Right atrium auricular region (tissue), 2 donors: ENCODE data around the gene TOPBP1. TPM values are rescaled to one million over a fixed set of nuclear protein-coding genes. Genes with fewer than 3 reads are reported as not detected.

ENCODE experiments used
- DNase-seq: peaks from one replicate; pipeline ENCODE4 v3.0.0-alpha.2; 2019; ENCODE audit warnings: low spot score
- H3K27ac ChIP-seq, 2 donors: fragments of 200-600 bp; sonication (generic); 1 replicate in 1 of 2; 2 replicates in 1 of 2; pipeline ENCODE4 v1.5.1; 2016 to 2019
- H3K27me3 ChIP-seq, 2 donors: fragments of 200-600 bp; sonication (generic); one replicate each; pipeline versions ENCODE4 v1.5.1 to v1.6.0; 2017 to 2019
- H3K36me3 ChIP-seq: fragments of 200-600 bp; sonication (generic); one replicate; pipeline ENCODE4 v1.5.1; 2016
- H3K4me1 ChIP-seq, 2 donors: fragments of 200-600 bp; sonication (generic); one replicate each; pipeline versions ENCODE4 v1.5.1 to v1.6.0; 2017 to 2019
- H3K4me3 ChIP-seq, 2 donors: fragments of 200-600 bp; sonication (generic); 1 replicate in 1 of 2; 2 replicates in 1 of 2; pipeline ENCODE4 v1.5.1; 2017 to 2019; ENCODE audit warnings: mild to moderate bottlenecking in 1 of 2, moderate library complexity in 1 of 2
- H3K9me3 ChIP-seq, 2 donors: fragments of 200-600 bp; sonication (generic); one replicate each; pipeline ENCODE4 v1.5.1; 2019
- total RNA-seq, 2 donors: library from RNA; depleted of rRNA; stranded (reverse); fragments of >200 nt; gene quantifications; one replicate each; pipeline ENCODE4 v1.1.0, GENCODE V29; 2016
- TF ChIP-seq, protein P1 (sequence below), 2 donors: fragments of 200-600 bp; sonication (generic); IDR thresholded peaks; one replicate each; pipeline ENCODE4 v1.5.1; 2019; ENCODE audit warnings: antibody characterized with exemption in 2 of 2

The TOPBP1 gene
- total RNA-seq, result 10 to 100 TPM; 10.5 to 11.1 TPM

DNA sequence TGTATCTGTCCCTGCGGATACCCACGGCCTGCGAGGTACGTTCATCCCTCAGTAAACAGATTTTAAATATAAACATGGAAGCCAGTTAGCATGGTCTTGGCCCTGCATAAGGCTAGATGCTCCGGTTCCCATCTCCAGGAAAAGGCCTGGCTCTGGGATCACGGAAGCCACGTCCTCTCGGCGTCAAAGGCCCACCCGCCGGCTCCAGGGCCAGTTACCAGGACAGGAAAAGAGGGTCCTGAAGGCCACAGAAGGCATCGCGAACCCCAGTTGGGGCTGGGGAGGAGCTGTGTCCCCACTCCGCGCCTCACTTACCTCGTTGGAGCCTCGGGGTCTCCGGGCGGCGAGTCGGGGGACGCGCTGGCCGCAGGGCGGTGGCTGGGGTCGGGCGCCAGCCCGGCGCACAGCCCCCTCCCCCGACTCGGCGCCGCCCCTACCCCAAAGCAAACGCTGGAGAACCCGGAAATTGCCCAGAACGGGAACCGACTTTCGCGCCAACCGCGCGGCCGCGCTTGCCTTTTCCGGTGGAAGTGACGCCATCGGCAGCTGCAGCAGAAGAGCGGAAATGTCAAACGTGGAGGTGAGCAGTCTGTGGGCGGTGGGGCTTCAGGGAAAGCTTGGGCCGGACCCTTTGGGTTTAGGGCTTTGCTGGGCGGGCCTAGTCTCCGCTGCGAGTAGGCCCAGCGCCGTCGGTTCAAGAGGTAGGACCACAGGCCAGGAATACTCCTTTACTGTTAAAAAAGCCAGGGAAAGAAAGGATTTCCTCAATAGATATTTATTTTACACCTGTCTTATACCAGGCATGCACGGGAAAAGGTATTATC is at the start of gene TOPBP1:
TOPBP1 (minus strand) TSS at position 488 of the 824 bp plus-strand sequence. CDS start 814 bp downstream, outside the sequence.
- Histone ChIP-seq H3K4me3 (peak within 1 kb of the TSS; percentile 89 to 92), H3K27ac (peak within 1 kb of the TSS; percentile 79 to 84), H3K9me3 (no peaks in the 10 kb centered on the region), H3K27me3 (no peaks in the 10 kb centered on the region), H3K36me3 (peaks cover 5% of the 10 kb centered on the region), H3K4me1 (peaks cover 0 to 22% of the 10 kb centered on the region in 2 donors)
- TF ChIP-seq, protein P1, sequence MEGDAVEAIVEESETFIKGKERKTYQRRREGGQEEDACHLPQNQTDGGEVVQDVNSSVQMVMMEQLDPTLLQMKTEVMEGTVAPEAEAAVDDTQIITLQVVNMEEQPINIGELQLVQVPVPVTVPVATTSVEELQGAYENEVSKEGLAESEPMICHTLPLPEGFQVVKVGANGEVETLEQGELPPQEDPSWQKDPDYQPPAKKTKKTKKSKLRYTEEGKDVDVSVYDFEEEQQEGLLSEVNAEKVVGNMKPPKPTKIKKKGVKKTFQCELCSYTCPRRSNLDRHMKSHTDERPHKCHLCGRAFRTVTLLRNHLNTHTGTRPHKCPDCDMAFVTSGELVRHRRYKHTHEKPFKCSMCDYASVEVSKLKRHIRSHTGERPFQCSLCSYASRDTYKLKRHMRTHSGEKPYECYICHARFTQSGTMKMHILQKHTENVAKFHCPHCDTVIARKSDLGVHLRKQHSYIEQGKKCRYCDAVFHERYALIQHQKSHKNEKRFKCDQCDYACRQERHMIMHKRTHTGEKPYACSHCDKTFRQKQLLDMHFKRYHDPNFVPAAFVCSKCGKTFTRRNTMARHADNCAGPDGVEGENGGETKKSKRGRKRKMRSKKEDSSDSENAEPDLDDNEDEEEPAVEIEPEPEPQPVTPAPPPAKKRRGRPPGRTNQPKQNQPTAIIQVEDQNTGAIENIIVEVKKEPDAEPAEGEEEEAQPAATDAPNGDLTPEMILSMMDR (IDR thresholded peaks at IDR 0.05), result no peak
- DNase-seq, result peak; percentile 73

DNA sequence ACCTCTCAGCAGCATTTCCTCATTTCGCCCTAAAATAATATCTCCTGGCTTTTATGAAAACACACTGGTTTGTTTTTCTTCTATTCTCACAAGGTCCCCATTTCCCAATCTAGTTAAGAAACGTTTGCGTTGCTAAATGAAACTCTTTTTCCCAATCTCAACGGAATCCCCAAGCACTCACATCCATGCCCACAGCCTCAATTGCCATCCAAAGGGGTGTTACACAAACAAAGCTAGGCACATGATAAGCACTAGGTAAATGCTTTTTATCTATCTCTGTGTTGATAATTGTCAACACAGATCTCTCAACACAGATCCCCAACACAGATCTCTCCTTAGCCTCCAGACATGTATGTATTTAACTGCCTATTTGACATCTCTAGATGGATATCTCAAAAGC is 49.3 kb upstream of the TOPBP1 start:
- no peaks in the 10 kb centered on the region for H3K4me1 ChIP-seq
- H3K27ac ChIP-seq, result no peak overlapping the region
- H3K9me3 ChIP-seq, result no peaks in the 10 kb centered on the region
- DNase-seq, result no peak
- TF ChIP-seq, protein P1 (IDR thresholded peaks at IDR 0.05), result no peak
- no peaks in the 10 kb centered on the region for H3K27me3 ChIP-seq
- H3K36me3 ChIP-seq, result no peaks in the 10 kb centered on the region
- H3K4me3 ChIP-seq, result no peak overlapping the region

DNA sequence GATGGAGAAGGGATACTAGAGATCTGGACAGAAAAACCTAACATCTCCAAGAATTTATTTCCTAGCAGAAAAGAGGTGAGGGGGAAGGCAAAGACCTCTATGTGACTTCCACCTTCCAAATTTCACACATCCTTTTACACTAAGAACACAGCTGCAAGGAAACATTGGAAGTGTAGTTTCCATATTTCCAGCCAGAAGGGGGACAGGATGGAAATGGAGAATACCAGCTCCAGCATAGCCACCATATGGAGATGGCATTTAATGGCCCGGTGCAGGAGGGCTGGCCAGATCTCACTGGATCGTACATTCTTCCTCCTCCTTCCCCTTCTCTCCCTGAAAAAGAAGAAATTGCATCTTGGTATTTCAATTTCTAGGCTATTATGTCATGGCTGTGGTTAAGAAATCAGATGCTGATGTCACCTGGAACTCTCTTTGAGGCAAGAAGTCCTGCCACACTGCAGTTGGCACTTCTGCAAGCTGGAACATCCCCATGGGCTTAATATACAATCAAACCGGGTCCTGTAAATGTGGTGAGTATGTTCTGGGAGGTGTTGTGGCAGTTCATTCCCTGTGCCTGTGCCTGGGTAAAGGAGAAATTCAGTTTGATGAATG is 47.5 kb upstream of the TOPBP1 start:
- Histone ChIP-seq H3K9me3 (no peaks in the 10 kb centered on the region), H3K36me3 (no peaks in the 10 kb centered on the region), H3K27ac (no peak overlapping the region), H3K4me1 (no peaks in the 10 kb centered on the region), H3K27me3 (no peaks in the 10 kb centered on the region), H3K4me3 (no peak overlapping the region)
- DNase-seq, result no peak
- TF ChIP-seq, protein P1 (IDR thresholded peaks at IDR 0.05), result no peak

DNA sequence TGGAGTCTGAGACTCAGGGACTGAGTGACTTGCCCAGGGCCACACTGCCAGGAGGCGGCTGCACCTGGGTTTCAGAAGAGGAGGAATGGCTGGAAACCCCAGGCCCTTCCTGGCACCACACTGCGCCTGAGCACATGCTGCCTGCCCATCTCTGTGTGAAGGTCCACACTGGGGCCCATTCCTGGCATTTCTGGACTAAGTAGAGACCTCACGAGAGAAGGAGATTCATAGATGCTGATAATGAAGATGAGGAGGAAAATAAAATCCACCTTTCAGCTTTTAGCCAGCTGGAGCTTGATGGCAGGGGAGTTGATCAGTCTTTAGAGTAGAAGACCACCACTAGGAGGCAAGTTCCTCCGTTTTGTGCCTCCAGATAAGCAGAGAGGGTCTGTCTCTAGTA is 44.3 kb upstream of the TOPBP1 start:
- Histone ChIP-seq H3K9me3 (no peaks in the 10 kb centered on the region), H3K27ac (no peak overlapping the region), H3K4me1 (no peaks in the 10 kb centered on the region), H3K36me3 (no peaks in the 10 kb centered on the region), H3K27me3 (no peaks in the 10 kb centered on the region), H3K4me3 (no peak overlapping the region)
- TF ChIP-seq, protein P1 (IDR thresholded peaks at IDR 0.05), result no peak
- no peak for DNase-seq

DNA sequence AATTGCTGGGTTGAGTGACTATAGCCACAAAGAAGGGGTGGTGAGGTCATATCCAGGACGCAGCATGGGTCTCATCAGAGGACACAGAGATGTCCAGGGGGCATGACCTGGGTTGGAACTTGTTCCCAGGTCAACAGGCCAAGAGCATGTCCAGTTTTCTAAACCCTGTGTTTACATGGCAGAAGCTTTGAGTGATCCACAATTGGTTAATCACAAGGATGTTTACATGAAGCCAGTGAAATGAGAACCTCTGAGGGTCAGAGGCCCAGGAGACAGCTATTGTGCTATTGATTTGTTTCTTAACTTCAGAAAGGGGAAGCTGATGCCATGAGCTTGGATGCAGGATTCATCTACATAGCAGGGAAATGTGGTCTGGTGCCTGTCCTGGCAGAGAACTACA is 42.2 kb upstream of the TOPBP1 start:
- no peak for DNase-seq

More for the DNA sequence above, 42.2 kb upstream of the TOPBP1 start:
- Histone ChIP-seq H3K4me1 (no peaks in the 10 kb centered on the region), H3K27me3 (no peaks in the 10 kb centered on the region), H3K9me3 (no peaks in the 10 kb centered on the region), H3K4me3 (no peak overlapping the region), H3K27ac (no peak overlapping the region), H3K36me3 (no peaks in the 10 kb centered on the region)
- TF ChIP-seq, protein P1 (IDR thresholded peaks at IDR 0.05), result no peak
